GM19395 (cell line): ENCODE measurements around the gene SHQ1.
"Not testable (repeated sequence)": the region's sequence is repeated elsewhere in the genome, so short reads cannot be mapped to it uniquely, and the experiment has no call there.

Source experiments
- ATAC-seq: cut with Tn5 transposase; IDR thresholded peaks from one replicate; pipeline ENCODE4 v1.9.1; 2021; ENCODE audit warnings: mild to moderate bottlenecking, moderate library complexity; ENCODE audit not compliant: unreplicated experiment

SHQ1 gene

GRCh38 chr3:72803573-72803972 lies 44.7 kb downstream of the SHQ1 start:
- no peak for ATAC-seq

- no peak for ATAC-seq
These were observed 46.2 kb downstream of the SHQ1 start for GRCh38 chr3:72802001-72802400.

DNA sequence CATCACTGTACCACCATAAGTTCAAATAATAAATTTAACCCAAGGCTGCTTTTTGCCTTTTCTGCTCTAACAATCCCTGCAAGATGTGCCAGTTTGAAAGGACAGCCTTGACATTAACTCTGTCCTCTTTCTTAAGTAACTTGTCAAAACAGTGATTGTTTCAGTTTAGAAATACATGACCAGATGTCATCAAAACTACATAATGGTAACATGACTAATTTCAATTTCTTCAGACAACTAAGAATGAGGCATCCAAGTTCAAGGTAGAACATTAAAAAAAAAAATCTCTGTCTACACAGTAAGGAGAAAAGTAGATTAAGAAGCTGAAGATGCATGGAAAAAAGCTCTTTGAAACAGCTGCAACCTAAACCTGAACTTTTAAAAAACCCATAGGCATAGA lies 47.4 kb downstream of the SHQ1 start:
- no peak for ATAC-seq

GRCh38 chr3:72798552-72799195 lies 49.6 kb downstream of the SHQ1 start:
- ATAC-seq: no peak

- ATAC-seq: no peak
These were observed 50.3 kb downstream of the SHQ1 start for GRCh38 chr3:72797773-72798543.

DNA sequence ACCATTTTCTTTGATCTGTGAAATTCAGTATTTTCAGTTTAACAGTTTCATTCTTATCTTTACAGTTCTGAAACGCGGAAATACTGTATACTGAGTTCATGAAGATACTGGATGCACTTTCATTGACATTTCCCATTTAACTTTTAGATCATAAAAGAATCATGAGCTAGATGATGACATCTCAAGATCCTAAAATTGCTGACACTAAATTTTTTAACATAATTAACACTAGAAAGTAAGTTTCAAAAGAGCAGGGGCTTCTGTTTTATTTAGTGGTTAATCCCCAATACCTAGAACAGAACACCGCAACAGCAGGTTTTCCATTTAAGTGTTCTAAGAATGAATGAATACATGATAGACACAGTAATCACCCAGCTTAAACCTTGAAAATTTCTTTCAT lies 54.2 kb downstream of the SHQ1 start:
- no peak for ATAC-seq

GRCh38 chr3:72791161-72791560 lies 57.1 kb downstream of the SHQ1 start:
- ATAC-seq: no peak

DNA sequence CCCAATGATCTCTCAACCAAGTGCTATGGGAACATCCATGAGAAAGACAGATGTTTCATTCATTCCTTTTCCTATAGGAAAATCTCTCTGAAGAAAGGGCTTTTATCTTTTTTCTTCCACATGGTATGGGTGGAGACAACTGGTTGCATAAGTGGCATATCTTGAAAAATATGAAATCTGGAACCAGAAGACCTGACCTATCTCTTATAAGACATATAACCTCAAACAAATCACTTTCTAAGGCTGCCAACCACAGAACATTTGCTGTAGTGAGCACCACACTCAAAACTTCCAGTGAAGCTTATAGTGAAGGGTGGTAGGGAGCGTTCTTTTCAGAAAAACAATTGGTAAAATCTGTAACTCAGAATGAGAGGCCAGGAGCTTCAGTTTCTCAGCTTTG lies 58.5 kb downstream of the SHQ1 start:
- ATAC-seq: no peak

DNA sequence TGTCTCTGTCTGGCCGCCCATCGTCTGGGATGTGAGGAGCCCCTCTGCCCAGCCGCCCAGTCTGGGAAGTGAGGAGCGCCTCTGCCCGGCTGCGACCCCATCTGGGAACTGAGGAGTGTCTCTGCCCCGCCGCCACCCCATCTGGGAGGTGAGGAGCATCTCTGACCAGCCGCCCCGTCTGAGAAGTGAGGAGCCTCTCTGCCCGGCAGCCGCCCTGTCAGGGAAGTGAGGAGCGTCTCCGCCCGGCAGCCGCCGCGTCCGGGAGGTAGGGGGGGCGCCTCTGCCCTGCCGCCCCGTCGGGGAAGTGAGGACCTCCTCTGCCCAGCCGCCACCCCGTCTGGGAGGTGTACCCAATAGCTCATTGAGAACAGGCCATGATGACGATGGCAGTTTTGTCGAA lies 60.0 kb downstream of the SHQ1 start:
- not testable (repeated sequence) for ATAC-seq

GRCh38 chr3:72786668-72787067 lies 61.6 kb downstream of the SHQ1 start:
- ATAC-seq: no peak

DNA sequence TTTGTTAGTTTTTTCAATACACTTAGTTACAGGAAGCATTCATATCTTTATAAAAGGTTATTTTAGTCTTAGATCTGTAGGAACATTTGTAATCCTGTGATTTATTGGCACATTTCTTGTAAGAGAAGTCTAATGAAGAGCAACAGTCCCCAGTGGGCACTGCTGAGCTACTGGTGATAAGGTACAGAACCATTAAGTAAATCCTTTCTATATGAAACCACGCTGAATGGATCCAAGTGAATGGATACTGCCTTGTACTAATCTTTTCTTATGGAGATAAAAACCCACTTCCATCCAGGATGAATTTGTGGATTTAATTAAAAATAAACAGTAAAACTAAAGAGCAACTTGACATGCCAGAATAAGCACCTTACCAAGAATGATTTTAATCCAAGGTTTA lies 64.0 kb downstream of the SHQ1 start:
- ATAC-seq: no peak

- ATAC-seq: no peak
These were observed 65.7 kb downstream of the SHQ1 start for GRCh38 chr3:72782521-72782920.

DNA sequence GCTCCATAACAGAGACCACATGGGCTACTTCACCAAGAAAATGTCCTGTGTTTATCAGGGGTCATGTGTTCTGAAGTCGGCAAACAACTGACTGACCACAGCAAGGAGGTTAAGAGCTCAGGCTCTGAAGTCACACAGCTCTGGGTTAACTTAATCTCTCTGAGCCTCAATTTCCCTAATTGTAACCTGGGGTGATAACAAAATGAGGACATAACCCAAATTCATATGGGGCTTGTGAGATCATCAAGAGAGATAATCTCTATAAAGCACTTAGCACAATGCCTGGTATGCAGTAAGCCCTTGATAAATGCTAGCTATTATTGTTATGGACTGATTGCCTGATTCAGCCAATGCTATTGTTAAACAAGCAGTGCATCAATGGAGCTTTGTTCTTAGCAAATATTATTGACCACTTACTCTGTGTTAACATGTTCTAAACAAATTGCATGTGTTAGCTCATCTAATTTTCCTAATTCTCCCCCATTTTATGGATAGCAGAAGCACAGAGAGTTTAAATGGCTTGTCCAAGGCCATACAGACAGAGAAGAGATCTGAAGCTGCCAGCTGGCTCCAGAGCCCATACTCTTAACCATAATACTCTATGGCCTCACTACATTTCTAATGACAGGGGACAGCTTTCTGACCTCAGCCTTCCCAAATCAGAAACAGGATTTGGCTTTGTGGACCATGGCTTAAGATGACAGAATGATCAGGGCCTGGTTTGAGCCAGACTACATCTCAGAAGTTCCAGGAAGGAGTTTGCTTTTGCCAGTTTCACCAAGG lies 78.3 kb downstream of the SHQ1 start:
- ATAC-seq: no peak

GRCh38 chr3:72768936-72769335 lies 79.3 kb downstream of the SHQ1 start:
- ATAC-seq: no peak

GRCh38 chr3:72768481-72768880 lies 79.8 kb downstream of the SHQ1 start:
- no peak for ATAC-seq

DNA sequence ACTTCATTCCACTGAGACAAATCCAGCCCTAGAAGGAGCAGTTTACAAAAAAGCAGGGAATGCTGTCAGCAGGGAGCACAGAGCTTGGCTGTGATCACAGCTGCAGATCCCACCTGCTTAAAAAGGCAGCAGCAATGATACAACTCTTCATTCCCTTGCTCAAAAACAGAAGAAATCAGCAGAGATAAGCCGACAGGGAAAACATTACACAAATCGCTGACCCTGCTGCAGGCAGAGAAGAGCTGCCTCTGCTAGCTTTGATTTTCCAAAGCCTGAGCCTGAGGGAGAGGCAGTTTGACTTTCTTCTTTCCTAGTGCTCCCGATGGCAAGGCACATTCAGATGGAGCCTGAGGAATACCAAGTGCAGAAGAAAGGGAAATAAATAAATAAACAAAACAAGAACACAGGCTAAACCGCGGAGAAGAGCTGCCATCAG lies 80.2 kb downstream of the SHQ1 start:
- no peak for ATAC-seq

- ATAC-seq: no peak
These were observed 81.4 kb downstream of the SHQ1 start for GRCh38 chr3:72766866-72767265.

- no peak for ATAC-seq
These were observed 84.3 kb downstream of the SHQ1 start for GRCh38 chr3:72763751-72764440.

DNA sequence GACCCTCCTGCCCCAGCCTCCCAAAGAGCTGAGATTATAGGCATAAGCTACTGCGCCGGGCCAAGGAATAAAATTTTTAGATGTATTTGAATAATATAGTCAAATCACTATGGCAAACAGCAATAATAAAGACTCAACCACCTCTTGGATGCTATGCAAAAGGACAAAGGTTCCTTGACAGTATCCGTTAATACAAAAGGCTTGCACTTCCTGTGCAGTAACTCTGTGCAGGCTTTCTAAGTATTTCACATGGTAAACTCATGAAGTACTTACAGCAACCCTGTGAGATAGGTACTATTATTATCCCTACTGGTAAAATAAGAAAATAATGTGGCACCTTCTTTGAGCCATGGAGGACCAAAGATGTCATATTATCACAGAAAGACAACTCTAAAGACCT lies 86.8 kb downstream of the SHQ1 start:
- no peak for ATAC-seq

DNA sequence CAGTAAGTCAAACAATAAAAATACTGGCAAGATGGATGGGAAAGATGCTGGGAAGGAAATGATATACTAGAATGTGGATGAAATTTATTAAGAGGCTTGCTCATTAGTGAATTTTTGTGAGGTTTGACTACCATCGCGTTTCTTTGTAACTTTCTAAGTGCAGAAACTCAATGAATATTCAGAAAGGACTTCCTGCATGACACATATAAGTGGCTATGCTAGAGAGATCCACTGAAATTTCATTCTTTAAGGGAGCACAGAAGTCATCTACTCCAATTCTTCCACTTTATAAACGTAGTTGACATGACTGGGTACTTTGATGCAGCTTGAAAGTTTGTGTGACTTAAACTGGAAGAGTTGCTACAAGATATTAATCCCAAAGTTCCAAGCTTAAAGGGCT lies 88.0 kb downstream of the SHQ1 start:
- no peak for ATAC-seq

GRCh38 chr3:72756900-72757299 lies 91.3 kb downstream of the SHQ1 start:
- ATAC-seq: peak; percentile 100
